ENCODE data around the gene ANKIB1. TPM values are rescaled to one million over a fixed set of nuclear protein-coding genes. Genes with fewer than 3 reads are reported as not detected.

Gene ANKIB1
- total RNA-seq, 1 experiment from 2014 or later, result 42.1 TPM

GRCh38 chr7:92332782-92333181 lies 87.0 kb downstream of the ANKIB1 start:
- H3K27me3 ChIP-seq (replicated peaks; ENCODE audit: insufficient read depth, low read depth, low read length, poor library complexity), result no peaks in the 10 kb centered on the region
- CTCF ChIA-PET, result no interaction called here
- BruUV-seq (replicated peaks), result no TSS peak
- H3K4me1 ChIP-seq (ENCODE audit: insufficient read depth, low read length, poor library complexity, severe bottlenecking), result no peaks in the 10 kb centered on the region
- intact Hi-C loops (cut with micrococcal nuclease; ENCODE audit: unreplicated experiment), result no loop called here
- H3K27ac ChIP-seq (ENCODE audit: low read depth, low read length, poor library complexity, severe bottlenecking), result no peak overlapping the region
- DNase-seq (ENCODE audit: low spot score), result no peak
- H3K9me3 ChIP-seq (ENCODE audit: low read depth, low read length, poor library complexity, severe bottlenecking), result peaks cover 9% of the 10 kb centered on the region
- POLR2A ChIA-PET (ENCODE audit: low non-redundant PET), result no interaction called here
- TF ChIP-seq, protein P1, sequence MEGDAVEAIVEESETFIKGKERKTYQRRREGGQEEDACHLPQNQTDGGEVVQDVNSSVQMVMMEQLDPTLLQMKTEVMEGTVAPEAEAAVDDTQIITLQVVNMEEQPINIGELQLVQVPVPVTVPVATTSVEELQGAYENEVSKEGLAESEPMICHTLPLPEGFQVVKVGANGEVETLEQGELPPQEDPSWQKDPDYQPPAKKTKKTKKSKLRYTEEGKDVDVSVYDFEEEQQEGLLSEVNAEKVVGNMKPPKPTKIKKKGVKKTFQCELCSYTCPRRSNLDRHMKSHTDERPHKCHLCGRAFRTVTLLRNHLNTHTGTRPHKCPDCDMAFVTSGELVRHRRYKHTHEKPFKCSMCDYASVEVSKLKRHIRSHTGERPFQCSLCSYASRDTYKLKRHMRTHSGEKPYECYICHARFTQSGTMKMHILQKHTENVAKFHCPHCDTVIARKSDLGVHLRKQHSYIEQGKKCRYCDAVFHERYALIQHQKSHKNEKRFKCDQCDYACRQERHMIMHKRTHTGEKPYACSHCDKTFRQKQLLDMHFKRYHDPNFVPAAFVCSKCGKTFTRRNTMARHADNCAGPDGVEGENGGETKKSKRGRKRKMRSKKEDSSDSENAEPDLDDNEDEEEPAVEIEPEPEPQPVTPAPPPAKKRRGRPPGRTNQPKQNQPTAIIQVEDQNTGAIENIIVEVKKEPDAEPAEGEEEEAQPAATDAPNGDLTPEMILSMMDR (conservative IDR thresholded peaks at IDR 0.05; ENCODE audit: low read depth, low read length), result no peak
- TF ChIP-seq EZH2 (IDR thresholded peaks at IDR 0.05; ENCODE audit: borderline replicate concordance, low read depth, low read length, poor library complexity, severe bottlenecking), result no peak
- H3K4me3 ChIP-seq (ENCODE audit: low read depth, low read length, poor library complexity, severe bottlenecking), result no peak overlapping the region
- H3K36me3 ChIP-seq (ENCODE audit: insufficient read depth, low read length, poor library complexity, severe bottlenecking), result peaks cover 4% of the 10 kb centered on the region

GRCh38 chr7:92333866-92334265 lies 88.1 kb downstream of the ANKIB1 start:
- TF ChIP-seq EZH2 (IDR thresholded peaks at IDR 0.05; ENCODE audit: borderline replicate concordance, low read depth, low read length, poor library complexity, severe bottlenecking), result no peak
- TF ChIP-seq, protein P1 (conservative IDR thresholded peaks at IDR 0.05; ENCODE audit: low read depth, low read length), result no peak
- no TSS peak for BruUV-seq (replicated peaks)
- POLR2A ChIA-PET (ENCODE audit: low non-redundant PET), result no interaction called here
- no peak for DNase-seq (ENCODE audit: low spot score)
- intact Hi-C loops (cut with micrococcal nuclease; ENCODE audit: unreplicated experiment), result no loop called here
- H3K4me1 ChIP-seq (ENCODE audit: insufficient read depth, low read length, poor library complexity, severe bottlenecking), result no peaks in the 10 kb centered on the region
- H3K9me3 ChIP-seq (ENCODE audit: low read depth, low read length, poor library complexity, severe bottlenecking), result peaks cover 9% of the 10 kb centered on the region
- CTCF ChIA-PET, result no interaction called here
- peaks cover 4% of the 10 kb centered on the region for H3K36me3 ChIP-seq (ENCODE audit: insufficient read depth, low read length, poor library complexity, severe bottlenecking)
- H3K27me3 ChIP-seq (replicated peaks; ENCODE audit: insufficient read depth, low read depth, low read length, poor library complexity), result no peaks in the 10 kb centered on the region
- no peak overlapping the region for H3K27ac ChIP-seq (ENCODE audit: low read depth, low read length, poor library complexity, severe bottlenecking)
- no peak overlapping the region for H3K4me3 ChIP-seq (ENCODE audit: low read depth, low read length, poor library complexity, severe bottlenecking)

GRCh38 chr7:92335574-92335973 lies 89.8 kb downstream of the ANKIB1 start:
- Histone ChIP-seq H3K36me3 (ENCODE audit: insufficient read depth, low read length, poor library complexity, severe bottlenecking) (peaks cover 4% of the 10 kb centered on the region), H3K9me3 (ENCODE audit: low read depth, low read length, poor library complexity, severe bottlenecking) (peaks cover 9% of the 10 kb centered on the region), H3K27me3 (replicated peaks; ENCODE audit: insufficient read depth, low read depth, low read length, poor library complexity) (no peaks in the 10 kb centered on the region), H3K27ac (ENCODE audit: low read depth, low read length, poor library complexity, severe bottlenecking) (no peak overlapping the region), H3K4me3 (ENCODE audit: low read depth, low read length, poor library complexity, severe bottlenecking) (no peak overlapping the region), H3K4me1 (ENCODE audit: insufficient read depth, low read length, poor library complexity, severe bottlenecking) (no peaks in the 10 kb centered on the region)
- TF ChIP-seq, protein P1 (conservative IDR thresholded peaks at IDR 0.05; ENCODE audit: low read depth, low read length), result no peak
- TF ChIP-seq EZH2 (IDR thresholded peaks at IDR 0.05; ENCODE audit: borderline replicate concordance, low read depth, low read length, poor library complexity, severe bottlenecking), result no peak
- intact Hi-C loops (cut with micrococcal nuclease; ENCODE audit: unreplicated experiment), result no loop called here
- no peak for DNase-seq (ENCODE audit: low spot score)
- POLR2A ChIA-PET (ENCODE audit: low non-redundant PET), result no interaction called here
- CTCF ChIA-PET, result no interaction called here
- no TSS peak for BruUV-seq (replicated peaks)

Measured in A673 (cell line).